ENCODE results near the gene CCDC102A. TPM values are rescaled to one million over a fixed set of nuclear protein-coding genes. Genes with fewer than 3 reads are reported as not detected.

The CCDC102A gene
- total RNA-seq, 1 donor from 2014 or later: 11.3 TPM

GRCh38 chr16:57513371-57514102 is 22.8 kb downstream of the CCDC102A start:
- intact Hi-C loops (cut with DNase I): no loop called here
- no peak overlapping the region for H3K4me3 ChIP-seq
- no peak for TF ChIP-seq CTCF (IDR thresholded peaks at IDR 0.05)
- peaks cover 19% of the 10 kb centered on the region for H3K4me1 ChIP-seq
- H3K36me3 ChIP-seq: no peaks in the 10 kb centered on the region
- peak; percentile 85 for ATAC-seq
- H3K27ac ChIP-seq: peak overlapping the region; percentile 4
- DNase-seq: peak; percentile 86
- H3K27me3 ChIP-seq: no peaks in the 10 kb centered on the region
- H3K9me3 ChIP-seq: no peaks in the 10 kb centered on the region

- no peak for ATAC-seq
- Histone ChIP-seq H3K27ac (no peak overlapping the region), H3K27me3 (no peaks in the 10 kb centered on the region), H3K9me3 (no peaks in the 10 kb centered on the region), H3K4me1 (peaks cover 19% of the 10 kb centered on the region), H3K36me3 (no peaks in the 10 kb centered on the region), H3K4me3 (no peak overlapping the region)
- TF ChIP-seq CTCF (IDR thresholded peaks at IDR 0.05): no peak
- intact Hi-C loops (cut with DNase I): no loop called here
- no peak for DNase-seq
These were observed 23.9 kb downstream of the CCDC102A start for GRCh38 chr16:57512296-57513001.

GRCh38 chr16:57510016-57510871 is 26.1 kb downstream of the CCDC102A start:
- H3K27ac ChIP-seq: no peak overlapping the region
- intact Hi-C loops (cut with DNase I): no loop called here
- H3K4me1 ChIP-seq: peaks cover 16% of the 10 kb centered on the region
- DNase-seq: no peak
- H3K27me3 ChIP-seq: no peaks in the 10 kb centered on the region
- H3K9me3 ChIP-seq: no peaks in the 10 kb centered on the region
- no peaks in the 10 kb centered on the region for H3K36me3 ChIP-seq
- no peak for ATAC-seq
- no peak for TF ChIP-seq CTCF (IDR thresholded peaks at IDR 0.05)
- H3K4me3 ChIP-seq: no peak overlapping the region

GRCh38 chr16:57509231-57509923 is 27.0 kb downstream of the CCDC102A start:
- ATAC-seq (no peak), DNase-seq (no peak)
- no peaks in the 10 kb centered on the region for H3K9me3 ChIP-seq
- H3K27ac ChIP-seq: no peak overlapping the region
- no peaks in the 10 kb centered on the region for H3K36me3 ChIP-seq
- H3K4me3 ChIP-seq: no peak overlapping the region
- peaks cover 10% of the 10 kb centered on the region for H3K4me1 ChIP-seq
- intact Hi-C loops (cut with DNase I): no loop called here
- TF ChIP-seq CTCF (IDR thresholded peaks at IDR 0.05): no peak
- H3K27me3 ChIP-seq: no peaks in the 10 kb centered on the region

GRCh38 chr16:57508035-57508425 is 28.3 kb downstream of the CCDC102A start:
- Histone ChIP-seq H3K27me3 (no peaks in the 10 kb centered on the region), H3K36me3 (no peaks in the 10 kb centered on the region), H3K27ac (no peak overlapping the region), H3K4me3 (no peak overlapping the region), H3K9me3 (no peaks in the 10 kb centered on the region), H3K4me1 (peaks cover 8% of the 10 kb centered on the region)
- TF ChIP-seq CTCF (IDR thresholded peaks at IDR 0.05): no peak
- DNase-seq (no peak), ATAC-seq (no peak)
- intact Hi-C loops (cut with DNase I): no loop called here

Measured in upper lobe of right lung (tissue), 1 donor.